HG02610 (cell line): ENCODE results near the gene HOXC9.

Experiments
- ATAC-seq: cut with Tn5 transposase; IDR thresholded peaks from one replicate; pipeline ENCODE4 v1.9.1; 2021; ENCODE audit warnings: mild to moderate bottlenecking, moderate library complexity; ENCODE audit not compliant: unreplicated experiment

The HOXC9 gene

GRCh38 chr12:53963005-53963404 is 37.0 kb upstream of the HOXC9 start:
- no peak for ATAC-seq

GRCh38 chr12:53963434-53964314 is 36.3 kb upstream of the HOXC9 start:
- ATAC-seq = no peak

GRCh38 chr12:53964315-53964713 is 35.6 kb upstream of the HOXC9 start:
- no peak for ATAC-seq

GRCh38 chr12:53965281-53966084 is 34.5 kb upstream of the HOXC9 start:
- no peak for ATAC-seq

- no peak for ATAC-seq
Observed at GRCh38 chr12:53966085-53966384, 33.9 kb upstream of the HOXC9 start.

- ATAC-seq = no peak
Observed at GRCh38 chr12:53966385-53967133, 33.4 kb upstream of the HOXC9 start.

GRCh38 chr12:53967421-53967925 is 32.5 kb upstream of the HOXC9 start:
- ATAC-seq = no peak

GRCh38 chr12:53968214-53969127 is 31.5 kb upstream of the HOXC9 start:
- no peak for ATAC-seq

- ATAC-seq = no peak
Observed at GRCh38 chr12:53969588-53970259, 30.2 kb upstream of the HOXC9 start.

GRCh38 chr12:53970451-53970850 is 29.5 kb upstream of the HOXC9 start:
- ATAC-seq = no peak

- no peak for ATAC-seq
Observed at GRCh38 chr12:53971129-53971528, 28.8 kb upstream of the HOXC9 start.

GRCh38 chr12:53971686-53972085 is 28.3 kb upstream of the HOXC9 start:
- ATAC-seq = no peak

- ATAC-seq = no peak
Observed at GRCh38 chr12:53972152-53972702, 27.7 kb upstream of the HOXC9 start.

- ATAC-seq = no peak
Observed at GRCh38 chr12:53972722-53973235, 27.2 kb upstream of the HOXC9 start, which contains the start of gene HOXC11. HOXC11 (plus strand) TSS chr12:53973126; CDS start chr12:53973242, 116 bp downstream.

GRCh38 chr12:53973236-53974042 is 26.5 kb upstream of the HOXC9 start:
- ATAC-seq = no peak

GRCh38 chr12:53974084-53975063 is 25.6 kb upstream of the HOXC9 start, which contains the start of gene HOTAIR:
HOTAIR (minus strand) TSS chr12:53974954.
- ATAC-seq = no peak

GRCh38 chr12:53975064-53975471 is 24.9 kb upstream of the HOXC9 start:
- no peak for ATAC-seq
